ENCODE results near the gene LRMDA. TPM values are rescaled to one million over a fixed set of nuclear protein-coding genes. Genes with fewer than 3 reads are reported as not detected.

Gene LRMDA
- total RNA-seq, 1 donor from 2014 or later = 29.9 TPM

DNA sequence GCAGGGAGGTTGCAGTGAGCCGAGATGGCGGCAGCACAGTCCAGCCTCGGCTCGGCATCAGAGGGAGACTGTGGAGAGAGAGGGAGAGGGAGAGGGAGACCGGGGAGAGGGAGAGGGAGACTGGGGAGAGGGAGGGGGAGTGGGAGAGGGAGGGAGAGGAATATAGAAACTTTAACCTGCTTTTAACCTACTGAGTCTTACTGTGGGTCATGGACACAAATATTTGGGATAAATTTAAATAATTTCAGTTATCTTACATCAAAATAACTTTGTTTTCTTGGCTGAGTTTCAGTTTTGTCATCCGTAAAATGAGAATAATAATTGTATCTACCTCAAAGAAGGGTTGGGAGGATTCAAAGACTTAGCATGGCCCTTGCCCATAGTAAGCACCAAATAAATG, 319.8 kb downstream of the LRMDA start:
- Histone ChIP-seq H3K4me3 (no peak overlapping the region), H3K4me1 (no peaks in the 10 kb centered on the region), H3K9me3 (no peaks in the 10 kb centered on the region), H3K27me3 (ENCODE audit: low read depth) (no peaks in the 10 kb centered on the region), H3K36me3 (no peaks in the 10 kb centered on the region), H3K27ac (no peak overlapping the region)
- intact Hi-C loops (cut with DNase I) = no loop called here
- DNase-seq (no peak), ATAC-seq (no peak)
- TF ChIP-seq, protein P1, sequence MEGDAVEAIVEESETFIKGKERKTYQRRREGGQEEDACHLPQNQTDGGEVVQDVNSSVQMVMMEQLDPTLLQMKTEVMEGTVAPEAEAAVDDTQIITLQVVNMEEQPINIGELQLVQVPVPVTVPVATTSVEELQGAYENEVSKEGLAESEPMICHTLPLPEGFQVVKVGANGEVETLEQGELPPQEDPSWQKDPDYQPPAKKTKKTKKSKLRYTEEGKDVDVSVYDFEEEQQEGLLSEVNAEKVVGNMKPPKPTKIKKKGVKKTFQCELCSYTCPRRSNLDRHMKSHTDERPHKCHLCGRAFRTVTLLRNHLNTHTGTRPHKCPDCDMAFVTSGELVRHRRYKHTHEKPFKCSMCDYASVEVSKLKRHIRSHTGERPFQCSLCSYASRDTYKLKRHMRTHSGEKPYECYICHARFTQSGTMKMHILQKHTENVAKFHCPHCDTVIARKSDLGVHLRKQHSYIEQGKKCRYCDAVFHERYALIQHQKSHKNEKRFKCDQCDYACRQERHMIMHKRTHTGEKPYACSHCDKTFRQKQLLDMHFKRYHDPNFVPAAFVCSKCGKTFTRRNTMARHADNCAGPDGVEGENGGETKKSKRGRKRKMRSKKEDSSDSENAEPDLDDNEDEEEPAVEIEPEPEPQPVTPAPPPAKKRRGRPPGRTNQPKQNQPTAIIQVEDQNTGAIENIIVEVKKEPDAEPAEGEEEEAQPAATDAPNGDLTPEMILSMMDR (IDR thresholded peaks at IDR 0.05) = no peak

DNA sequence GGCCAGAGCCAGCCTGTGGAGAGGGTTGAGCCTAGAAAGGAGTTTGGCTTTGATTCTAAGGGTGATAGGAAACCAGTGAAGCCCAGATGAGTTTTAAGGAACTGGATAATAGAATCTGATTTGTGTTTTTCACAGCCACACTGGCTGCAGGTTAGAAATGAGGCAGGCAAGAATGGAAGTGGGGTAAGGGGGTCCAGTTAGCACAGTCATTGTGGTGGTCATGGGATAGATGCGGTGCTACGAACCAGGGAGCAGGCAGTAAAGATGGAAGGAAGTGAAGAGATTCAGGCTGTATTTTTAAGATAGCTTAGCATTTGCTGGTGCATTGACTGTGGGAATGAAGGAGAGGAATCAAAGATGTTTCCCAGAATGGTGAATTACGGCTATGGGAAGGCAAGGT, 322.2 kb downstream of the LRMDA start:
- no peaks in the 10 kb centered on the region for H3K36me3 ChIP-seq
- no peaks in the 10 kb centered on the region for H3K9me3 ChIP-seq
- TF ChIP-seq, protein P1 (IDR thresholded peaks at IDR 0.05) = no peak
- intact Hi-C loops (cut with DNase I) = no loop called here
- no peaks in the 10 kb centered on the region for H3K27me3 ChIP-seq (ENCODE audit: low read depth)
- ATAC-seq (no peak), DNase-seq (no peak)
- H3K4me3 ChIP-seq = no peak overlapping the region
- no peaks in the 10 kb centered on the region for H3K4me1 ChIP-seq
- H3K27ac ChIP-seq = no peak overlapping the region

DNA sequence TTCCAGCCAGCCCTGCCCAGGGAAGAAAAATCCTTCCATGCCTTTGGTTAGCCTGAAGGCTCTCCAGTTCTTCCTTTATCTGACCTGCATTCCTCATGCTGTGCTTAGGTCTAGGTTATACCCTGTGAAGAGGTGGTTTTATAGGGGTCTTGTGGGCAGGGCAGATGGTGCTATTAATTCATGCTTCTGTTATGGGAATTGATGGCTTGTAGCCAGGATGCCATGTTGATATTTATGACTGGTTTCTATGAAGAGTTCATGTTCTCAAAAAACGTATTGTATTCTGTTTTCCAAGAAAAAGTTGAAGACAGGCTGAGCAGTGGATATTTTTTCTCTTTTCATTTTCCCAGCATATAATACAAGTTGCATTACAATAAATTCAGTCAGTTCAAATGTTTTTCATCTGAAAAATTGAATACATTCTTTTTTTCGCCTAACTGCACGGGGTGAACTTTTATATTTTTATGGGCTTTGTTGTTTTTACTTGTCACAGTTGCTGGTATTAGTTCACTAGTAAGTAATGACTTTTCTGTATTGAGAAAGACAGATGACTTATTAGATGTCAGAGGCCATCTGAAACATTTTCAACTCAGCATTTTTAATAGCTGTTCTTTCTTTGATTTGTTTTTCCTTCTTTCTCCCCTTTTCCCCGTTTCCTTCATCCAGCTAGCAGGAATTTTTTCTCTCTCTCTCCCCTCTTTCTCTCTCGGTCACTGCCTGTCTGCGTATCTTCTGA, 322.8 kb downstream of the LRMDA start:
- ATAC-seq (no peak), DNase-seq (no peak)
- Histone ChIP-seq H3K9me3 (no peaks in the 10 kb centered on the region), H3K27ac (no peak overlapping the region), H3K4me1 (no peaks in the 10 kb centered on the region), H3K36me3 (no peaks in the 10 kb centered on the region), H3K4me3 (no peak overlapping the region), H3K27me3 (ENCODE audit: low read depth) (no peaks in the 10 kb centered on the region)
- intact Hi-C loops (cut with DNase I) = no loop called here
- TF ChIP-seq, protein P1 (IDR thresholded peaks at IDR 0.05) = no peak

DNA sequence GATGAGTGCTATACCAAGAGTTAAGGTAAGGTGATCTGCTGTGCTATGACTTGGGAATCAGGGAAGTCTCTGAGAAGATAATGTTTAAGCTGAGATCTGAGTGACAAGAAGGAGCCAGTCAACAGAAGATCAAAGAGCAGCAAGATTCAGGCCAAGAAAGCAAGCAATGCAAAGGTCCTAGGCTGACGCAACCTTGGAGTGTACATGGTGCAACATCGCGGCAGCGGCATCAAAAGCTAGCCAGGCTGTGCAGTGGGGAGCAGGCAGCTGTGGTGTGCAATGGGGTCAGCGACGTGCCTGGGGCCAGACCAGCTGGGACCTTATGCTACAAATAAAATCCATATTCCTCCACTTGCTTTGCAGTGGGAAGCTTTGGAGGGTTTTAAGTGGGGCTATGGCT, 324.1 kb downstream of the LRMDA start:
- Histone ChIP-seq H3K4me3 (no peak overlapping the region), H3K4me1 (no peaks in the 10 kb centered on the region), H3K36me3 (no peaks in the 10 kb centered on the region), H3K27me3 (ENCODE audit: low read depth) (no peaks in the 10 kb centered on the region), H3K27ac (no peak overlapping the region), H3K9me3 (no peaks in the 10 kb centered on the region)
- ATAC-seq (no peak), DNase-seq (no peak)
- intact Hi-C loops (cut with DNase I) = no loop called here
- TF ChIP-seq, protein P1 (IDR thresholded peaks at IDR 0.05) = no peak

DNA sequence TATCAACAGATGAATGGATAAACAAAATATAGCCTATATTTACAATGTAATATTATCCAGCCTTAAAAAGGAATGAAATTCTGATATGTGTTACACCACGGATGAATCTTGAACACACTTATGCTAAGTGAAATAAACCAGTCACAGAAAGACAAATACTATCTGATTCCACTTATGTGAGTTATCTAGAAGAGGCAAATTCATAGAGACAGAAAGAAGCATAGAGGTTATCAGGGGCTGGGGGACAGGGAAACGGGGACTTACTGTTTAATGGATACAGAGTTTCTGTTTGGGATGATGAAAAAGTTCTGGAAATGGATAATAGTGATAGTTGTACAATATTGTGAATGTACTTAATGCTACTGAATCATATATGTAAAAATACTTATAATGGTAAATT, 329.9 kb downstream of the LRMDA start:
- Histone ChIP-seq H3K27me3 (ENCODE audit: low read depth) (no peaks in the 10 kb centered on the region), H3K36me3 (no peaks in the 10 kb centered on the region), H3K4me3 (no peak overlapping the region), H3K9me3 (no peaks in the 10 kb centered on the region), H3K4me1 (no peaks in the 10 kb centered on the region), H3K27ac (no peak overlapping the region)
- intact Hi-C loops (cut with DNase I) = no loop called here
- DNase-seq = no peak
- TF ChIP-seq, protein P1 (IDR thresholded peaks at IDR 0.05) = no peak
- ATAC-seq = no peak
